ENCODE results near the gene SMIM5. TPM values are rescaled to one million over a fixed set of nuclear protein-coding genes. Genes with fewer than 3 reads are reported as not detected.

The SMIM5 gene
- total and polyA plus RNA-seq, 2 donors (not counting 3 experiments of a cell fraction or from before 2014, with no cell fraction given), result not detected

DNA sequence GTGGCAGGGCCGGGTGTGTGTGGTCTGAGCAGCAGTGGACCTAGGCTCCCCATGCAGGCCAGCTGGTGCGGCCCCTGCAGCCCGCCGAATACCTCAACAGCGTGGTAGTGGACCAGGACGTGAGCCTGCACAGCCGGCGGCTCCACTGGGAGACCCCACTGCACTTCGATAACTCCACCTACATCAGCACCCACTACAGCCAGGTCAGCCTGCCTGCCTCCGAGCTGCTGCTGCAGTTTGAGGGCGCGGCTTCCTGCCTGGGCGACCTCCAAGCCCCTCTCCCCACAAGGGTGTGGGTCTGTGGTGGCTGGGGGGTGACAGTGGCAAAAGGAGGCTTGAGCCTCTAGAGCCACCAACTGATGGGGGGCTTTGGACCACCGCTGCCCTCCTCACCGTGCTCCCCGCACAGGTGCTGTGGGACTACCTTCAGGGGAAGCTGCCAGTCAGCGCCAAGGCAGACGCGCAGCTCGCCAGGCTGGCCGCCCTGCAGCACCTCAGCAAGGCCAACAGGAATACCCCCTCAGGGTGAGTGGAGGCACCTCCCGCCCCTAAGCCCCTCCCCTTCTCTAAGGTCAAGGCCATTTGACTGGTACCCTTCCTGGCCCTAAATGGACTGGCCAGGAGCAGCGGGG is 8.4 kb upstream of the SMIM5 start:
- H3K4me1 ChIP-seq (ENCODE audit: control insufficient read depth, extremely low read depth, insufficient read depth, low read length), result no peaks in the 10 kb centered on the region
- H3K9me1 ChIP-seq (replicated peaks; ENCODE audit: control insufficient read depth, extremely low read depth, insufficient read depth, low read length), result no peaks in the 10 kb centered on the region
- no peak overlapping the region for H2AFZ ChIP-seq (ENCODE audit: low read depth, low read length)
- intact Hi-C loops (cut with micrococcal nuclease) (no loop called here), dilution Hi-C loops (cut with MboI; ENCODE audit: extremely low pct_ligation_motif_present, low sequenced_read_pairs) (no loop called here)
- no peaks in the 10 kb centered on the region for H3K79me2 ChIP-seq (ENCODE audit: control insufficient read depth, insufficient read depth, low read length)
- H3K4me3 ChIP-seq (replicated peaks in 1 of 3; ENCODE audit: insufficient read depth in 1 of 3, low read depth in 1 of 3, low read length in 3 of 3), result no peak overlapping the region
- H4K20me1 ChIP-seq (replicated peaks; ENCODE audit: control insufficient read depth, extremely low read depth, insufficient read depth, low read length), result no peaks in the 10 kb centered on the region
- H3K27ac ChIP-seq (ENCODE audit: insufficient read depth, low read depth, low read length), result no peak overlapping the region
- no peak overlapping the region for H3K4me2 ChIP-seq (ENCODE audit: insufficient read depth, low read length)
- no peaks in the 10 kb centered on the region for H3K9me3 ChIP-seq (replicated peaks; ENCODE audit: control insufficient read depth, insufficient read depth, low read length)
- no peaks in the 10 kb centered on the region for H3K27me3 ChIP-seq (ENCODE audit: control insufficient read depth in 2 of 2, insufficient read depth in 2 of 2, low read length in 2 of 2)
- CTCF ChIA-PET, result interaction anchor here (0.6 to 16.3 kb wide), 12 partner anchors 8 to 129 kb away, joined by 3 to 625 read pairs (median 4); partner anchors contain the start of gene SMIM5
- H3K36me3 ChIP-seq (ENCODE audit: control insufficient read depth in 2 of 2, extremely low read depth in 1 of 2, insufficient read depth in 2 of 2, low read length in 2 of 2), result no peaks in the 10 kb centered on the region
- no TSS peak for BruUV-seq (replicated peaks)
- TF ChIP-seq GATA2 (IDR thresholded peaks at IDR 0.05; ENCODE audit: insufficient read depth, insufficient read length, low read depth, low read length), result no peak
- no peak for TF ChIP-seq POLR2AphosphoS5 (IDR thresholded peaks at IDR 0.05; ENCODE audit: insufficient read depth, low read depth, low read length)
- no peak for TF ChIP-seq POLR2A (IDR thresholded peaks at IDR 0.05; ENCODE audit: low read depth, low read length)
- TF ChIP-seq, protein P1, sequence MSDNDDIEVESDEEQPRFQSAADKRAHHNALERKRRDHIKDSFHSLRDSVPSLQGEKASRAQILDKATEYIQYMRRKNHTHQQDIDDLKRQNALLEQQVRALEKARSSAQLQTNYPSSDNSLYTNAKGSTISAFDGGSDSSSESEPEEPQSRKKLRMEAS (IDR thresholded peaks at IDR 0.05; ENCODE audit: insufficient read depth, insufficient read length), result no peak
- TF ChIP-seq MYC (IDR thresholded peaks at IDR 0.05; ENCODE audit: low read depth, low read length), result no peak
- no peak for TF ChIP-seq EZH2 (IDR thresholded peaks at IDR 0.05; ENCODE audit: borderline replicate concordance, low read depth, low read length, severe bottlenecking)
- TF ChIP-seq, protein P2, sequence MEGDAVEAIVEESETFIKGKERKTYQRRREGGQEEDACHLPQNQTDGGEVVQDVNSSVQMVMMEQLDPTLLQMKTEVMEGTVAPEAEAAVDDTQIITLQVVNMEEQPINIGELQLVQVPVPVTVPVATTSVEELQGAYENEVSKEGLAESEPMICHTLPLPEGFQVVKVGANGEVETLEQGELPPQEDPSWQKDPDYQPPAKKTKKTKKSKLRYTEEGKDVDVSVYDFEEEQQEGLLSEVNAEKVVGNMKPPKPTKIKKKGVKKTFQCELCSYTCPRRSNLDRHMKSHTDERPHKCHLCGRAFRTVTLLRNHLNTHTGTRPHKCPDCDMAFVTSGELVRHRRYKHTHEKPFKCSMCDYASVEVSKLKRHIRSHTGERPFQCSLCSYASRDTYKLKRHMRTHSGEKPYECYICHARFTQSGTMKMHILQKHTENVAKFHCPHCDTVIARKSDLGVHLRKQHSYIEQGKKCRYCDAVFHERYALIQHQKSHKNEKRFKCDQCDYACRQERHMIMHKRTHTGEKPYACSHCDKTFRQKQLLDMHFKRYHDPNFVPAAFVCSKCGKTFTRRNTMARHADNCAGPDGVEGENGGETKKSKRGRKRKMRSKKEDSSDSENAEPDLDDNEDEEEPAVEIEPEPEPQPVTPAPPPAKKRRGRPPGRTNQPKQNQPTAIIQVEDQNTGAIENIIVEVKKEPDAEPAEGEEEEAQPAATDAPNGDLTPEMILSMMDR (IDR thresholded peaks at IDR 0.05; ENCODE audit: extremely low read depth in 1 of 2, insufficient read depth in 1 of 2, low read depth in 1 of 2, low read length in 2 of 2), result no peak
- no peak for TF ChIP-seq JUN (IDR thresholded peaks at IDR 0.05; ENCODE audit: borderline replicate concordance, insufficient read depth, insufficient read length, low read depth)
- no peak for TF ChIP-seq FOS (IDR thresholded peaks at IDR 0.05; ENCODE audit: borderline replicate concordance, insufficient read depth, low read length)
- FAIRE-seq, result no peak
- POLR2A ChIA-PET, result no interaction called here
- no peak overlapping the region for H3K9ac ChIP-seq (replicated peaks; ENCODE audit: extremely low read depth, insufficient read depth, low read length)
- no peak for DNase-seq (ENCODE audit: low read depth, low spot score)
